IMR-90 (cell line): ENCODE measurements around the gene CALHM3. TPM values are rescaled to one million over a fixed set of nuclear protein-coding genes. Genes with fewer than 3 reads are reported as not detected.

Experiments used
- ATAC-seq: fragments of 200-7000 bp; cut with Tn5 transposase; 2 replicates; pipeline ENCODE4 v1.9.1; 2020; ENCODE audit warnings: low read depth, mild to moderate bottlenecking, moderate library complexity
- BruUV-seq: library from RNA; stranded (reverse); fragments of 400-500 nt; replicated peaks from 2 replicates; lab custom pipeline; 2021; lab: Mats Ljungman, UMichigan
- CTCF ChIA-PET: fragments of 300-600 bp; formaldehyde crosslinking; extraction: SDS; loops from one replicate; lab custom pipeline; 2021; ENCODE audit warnings: antibody characterized with exemption; lab: Yijun Ruan, JAX
- POLR2A ChIA-PET: fragments of 300-600 bp; sonication (Branson Sonifier 250); formaldehyde crosslinking; loops from one replicate; lab custom pipeline; 2022; ENCODE audit warnings: antibody characterized with exemption; ENCODE audit not compliant: unreplicated experiment; lab: Charles Lee
- DNase-seq: peaks from one replicate; pipeline ENCODE4 v3.0.0; 2013
- H2AFZ ChIP-seq: replicated peaks from 2 replicates; pipeline ENCODE3; 2013; ENCODE audit warnings: low read length, mild to moderate bottlenecking; ENCODE audit not compliant: poor library complexity
- H2AK5ac ChIP-seq: 2 replicates; pipeline ENCODE4 v1.6.1; 2013; ENCODE audit warnings: low read depth, low read length, inconsistent platforms
- H2AK9ac ChIP-seq: replicated peaks from 2 replicates; pipeline ENCODE3; 2013; ENCODE audit warnings: mild to moderate bottlenecking, low read depth, low read length, moderate library complexity; ENCODE audit not compliant: poor library complexity
- H2BK120ac ChIP-seq: 2 replicates; pipeline ENCODE4 v1.6.1; 2013; ENCODE audit warnings: low read depth, low read length, inconsistent platforms
- H2BK15ac ChIP-seq: 3 replicates; pipeline ENCODE4 v1.6.1; 2013; ENCODE audit warnings: low read depth, low read length, inconsistent platforms
- H2BK20ac ChIP-seq: 2 replicates; pipeline ENCODE4 v1.6.1; 2013; ENCODE audit warnings: low read depth, mild to moderate bottlenecking, inconsistent platforms, low read length, moderate library complexity
- H2BK5ac ChIP-seq: 2 replicates; pipeline ENCODE4 v1.6.1; 2013; ENCODE audit warnings: mild to moderate bottlenecking, low read depth, low read length, inconsistent platforms; ENCODE audit not compliant: poor library complexity, severe bottlenecking
- H3K14ac ChIP-seq: replicated peaks from 2 replicates; pipeline ENCODE4 v1.6.1; 2013; ENCODE audit warnings: low read depth, low read length, inconsistent platforms
- H3K18ac ChIP-seq: 2 replicates; pipeline ENCODE4 v1.6.1; 2013; ENCODE audit warnings: low read depth, low read length, control low read depth
- H3K23ac ChIP-seq: 2 replicates; pipeline ENCODE4 v1.6.1; 2013; ENCODE audit warnings: low read depth, low read length, inconsistent platforms
- H3K27ac ChIP-seq: 2 replicates; pipeline ENCODE4 v1.5.1; 2013; ENCODE audit warnings: mild to moderate bottlenecking, control low read depth, low read length; ENCODE audit not compliant: insufficient read depth
- H3K27me3 ChIP-seq: 2 replicates; pipeline ENCODE4 v1.6.1; 2013; ENCODE audit warnings: low read length; ENCODE audit not compliant: control insufficient read depth, insufficient read depth
- H3K36me3 ChIP-seq: 2 replicates; pipeline ENCODE4 v1.6.1; 2013; ENCODE audit warnings: low read length, mixed read lengths; ENCODE audit not compliant: control insufficient read depth, insufficient read depth
- H3K4ac ChIP-seq: 2 replicates; pipeline ENCODE4 v1.6.1; 2013; ENCODE audit warnings: low read depth, low read length, inconsistent platforms
- H3K4me1 ChIP-seq: 2 replicates; pipeline ENCODE4 v1.6.1; 2013; ENCODE audit warnings: low read length, mixed read lengths; ENCODE audit not compliant: control insufficient read depth, insufficient read depth
- H3K4me2 ChIP-seq: 2 replicates; pipeline ENCODE4 v1.6.1; 2013; ENCODE audit warnings: low read depth, mild to moderate bottlenecking, control low read depth, low read length, moderate library complexity
- H3K4me3 ChIP-seq: 2 replicates; pipeline ENCODE4 v1.5.1; 2013; ENCODE audit warnings: low read depth, mild to moderate bottlenecking, control low read depth, low read length, moderate library complexity; ENCODE audit not compliant: insufficient read depth
- H3K56ac ChIP-seq: 2 replicates; pipeline ENCODE4 v1.6.1; 2013; ENCODE audit warnings: low read length, inconsistent platforms; ENCODE audit not compliant: insufficient read depth; ENCODE audit errors: extremely low read depth
- H3K79me1 ChIP-seq, 2 experiments: 2 replicates each; pipeline ENCODE4 v1.6.1; 2013; ENCODE audit warnings: low read length in 2 of 2, inconsistent platforms in 1 of 2, low read depth in 1 of 2
- H3K9ac ChIP-seq: 2 replicates; pipeline ENCODE4 v1.6.1; 2013; ENCODE audit warnings: low read depth, low read length, control low read depth
- H3K9me1 ChIP-seq: 2 replicates; pipeline ENCODE4 v1.6.1; 2013; ENCODE audit warnings: low read length, inconsistent platforms; ENCODE audit not compliant: insufficient read depth
- H3K9me3 ChIP-seq: 2 replicates; pipeline ENCODE4 v1.6.1; 2013; ENCODE audit warnings: low read length; ENCODE audit not compliant: control insufficient read depth, insufficient read depth
- H4K20me1 ChIP-seq: 2 replicates; pipeline ENCODE4 v1.6.1; 2013; ENCODE audit warnings: low read length, inconsistent platforms; ENCODE audit not compliant: insufficient read depth
- H4K5ac ChIP-seq: 2 replicates; pipeline ENCODE4 v1.6.1; 2013; ENCODE audit warnings: mild to moderate bottlenecking, low read depth, low read length, control low read depth
- H4K8ac ChIP-seq, 2 experiments: 2 replicates each; pipeline ENCODE4 v1.6.1; 2013; ENCODE audit warnings: low read depth in 2 of 2, low read length in 2 of 2, control low read depth in 1 of 2, inconsistent platforms in 1 of 2
- H4K91ac ChIP-seq: 2 replicates; pipeline ENCODE4 v1.6.1; 2013; ENCODE audit warnings: low read depth, low read length, inconsistent platforms; ENCODE audit not compliant: insufficient read depth
- NFE2L2 ChIP-seq: fragments of 150-350 bp; IDR thresholded peaks from 2 replicates; pipeline ENCODE4 v1.6.1; 2016; ENCODE audit warnings: low read depth, mild to moderate bottlenecking, low read length
- WGBS, 2 experiments: methylation state at CpG; one replicate each; pipeline versions ENCODE4 v1.1.5 to v1.1.7; 2013; ENCODE audit warnings: missing lambda C conversion rate in 2 of 2; ENCODE audit not compliant: insufficient read length in 1 of 2; ENCODE audit errors: extremely low coverage in 2 of 2; 5-methylcytosine and 5-hydroxymethylcytosine counted together
- dilution Hi-C: fragments of 300-500 bp; cut with HindIII; formaldehyde crosslinking; loops from one replicate; pipeline ENCODE4 v1.14.3; 2018; ENCODE audit warnings: low sequenced_read_pairs; ENCODE audit not compliant: unreplicated experiment
- in situ Hi-C: fragments of 300-500 bp; cut with MboI; formaldehyde crosslinking; loops from 3 replicates; pipeline ENCODE4 v1.14.3; 2019; ENCODE audit warnings: low sequenced_read_pairs, inconsistent platforms, mixed read lengths
- intact Hi-C: fragments of 100-400 bp; cut with micrococcal nuclease; formaldehyde crosslinking; loops from 2 replicates; pipeline ENCODE4 v1.10.0; 2022
- polyA plus RNA-seq, 3 experiments: library from polyadenylated mRNA; depleted of rRNA; stranded (reverse); fragments of >200 nt; gene quantifications; 2 replicates each; pipeline ENCODE4 v1.2.3, GENCODE V29; 2012; ENCODE audit warnings: low replicate concordance in 1 of 3
- total RNA-seq: library from RNA; depleted of rRNA; stranded (reverse); fragments of >200 nt; gene quantifications from 2 replicates; pipeline ENCODE4 v1.2.3, GENCODE V29; 2012

The CALHM3 gene
- total and polyA plus RNA-seq, 2 of the 4 experiments (the other 2 are of a cell fraction), result not detected

- dilution Hi-C loops, result no loop called here
- DNase-seq, result no peak
- no peak overlapping the region for H3K27ac ChIP-seq
- no peak overlapping the region for H3K4ac ChIP-seq
- H3K27me3 ChIP-seq, result peaks cover 37% of the 10 kb centered on the region
- no peak for ATAC-seq
- H3K9ac ChIP-seq, result no peak overlapping the region
- H4K5ac ChIP-seq, result no peak overlapping the region
- no peak overlapping the region for H4K8ac ChIP-seq
- H2AK9ac ChIP-seq, result no peak overlapping the region
- in situ Hi-C loops, result no loop called here
- H2BK120ac ChIP-seq, result no peak overlapping the region
- intact Hi-C loops, result no loop called here
- no peak overlapping the region for H3K4me2 ChIP-seq
- H3K9me3 ChIP-seq, result no peaks in the 10 kb centered on the region
- no peaks in the 10 kb centered on the region for H3K36me3 ChIP-seq
- BruUV-seq, result no TSS peak
- CTCF ChIA-PET, result no interaction called here
- no peak overlapping the region for H3K14ac ChIP-seq
- no peak overlapping the region for H3K56ac ChIP-seq
- H2AFZ ChIP-seq, result no peak overlapping the region
- H3K4me3 ChIP-seq, result no peak overlapping the region
- TF ChIP-seq NFE2L2, result no peak
- no CpG with 5 or more reads among the region's 7 CpGs for WGBS, 2 experiments
- H2BK15ac ChIP-seq, result no peak overlapping the region
- H3K79me1 ChIP-seq, result no peaks in the 10 kb centered on the region
- no peak overlapping the region for H2BK20ac ChIP-seq
- no peaks in the 10 kb centered on the region; the same call in 1 of the 2 replicates for H3K9me1 ChIP-seq
- no peak overlapping the region for H2AK5ac ChIP-seq
- no peak overlapping the region for H3K18ac ChIP-seq
- H4K20me1 ChIP-seq, result no peaks in the 10 kb centered on the region
- POLR2A ChIA-PET, result no interaction called here
- H4K91ac ChIP-seq, result no peak overlapping the region
- H2BK5ac ChIP-seq, result no peak overlapping the region
- H3K23ac ChIP-seq, result no peak overlapping the region
- peaks cover 3% of the 10 kb centered on the region for H3K4me1 ChIP-seq
Measured at GRCh38 chr10:103467406-103467805, 11.6 kb downstream of the CALHM3 start.
